NT2/D1 (cell line): Measurements from ENCODE around the gene COL18A1.

Experiments
- DNase-seq: peaks from one replicate; pipeline ENCODE4 v3.0.0-alpha.2; 2011; ENCODE audit warnings: low read depth, low spot score
- H3K27me3 ChIP-seq: 2 replicates; pipeline ENCODE4 v1.6.0; 2011; ENCODE audit warnings: mild to moderate bottlenecking; ENCODE audit not compliant: insufficient read length, insufficient read depth
- H3K36me3 ChIP-seq: 2 replicates; pipeline ENCODE4 v1.6.1; 2011; ENCODE audit warnings: mild to moderate bottlenecking, low read length, mixed read lengths; ENCODE audit not compliant: insufficient read depth, insufficient read length
- H3K4me1 ChIP-seq: 2 replicates; pipeline ENCODE4 v1.5.1; 2011; ENCODE audit not compliant: insufficient read depth, insufficient read length
- H3K4me3 ChIP-seq: 2 replicates; pipeline ENCODE4 v1.5.1; 2011; ENCODE audit warnings: low read depth; ENCODE audit not compliant: insufficient read length
- H3K9ac ChIP-seq: 2 replicates; pipeline ENCODE4 v1.6.0; 2011; ENCODE audit warnings: low read depth; ENCODE audit not compliant: insufficient read length
- H3K9me3 ChIP-seq: 2 replicates; pipeline ENCODE4 v1.5.1; 2011; ENCODE audit warnings: mild to moderate bottlenecking, low read length; ENCODE audit not compliant: insufficient read depth
- SUZ12 ChIP-seq: IDR thresholded peaks from 2 replicates; pipeline ENCODE4 v1.6.1; 2011; ENCODE audit not compliant: insufficient read length, insufficient read depth; ENCODE audit errors: extremely low read depth
- YY1 ChIP-seq: IDR thresholded peaks from 2 replicates; pipeline ENCODE4 v1.6.1; 2011; ENCODE audit not compliant: insufficient read length, insufficient read depth
- ZNF274 ChIP-seq: IDR thresholded peaks from 2 replicates; pipeline ENCODE4 v1.6.1; 2011; ENCODE audit warnings: mild to moderate bottlenecking, low read depth, low read length

Gene COL18A1

GRCh38 chr21:45508607-45509565 lies 103.9 kb downstream of the COL18A1 start:
- peaks cover 97% of the 10 kb centered on the region for H3K36me3 ChIP-seq
- no peak for DNase-seq
- H3K4me3 ChIP-seq, result no peak overlapping the region
- no peaks in the 10 kb centered on the region for H3K9me3 ChIP-seq
- no peaks in the 10 kb centered on the region for H3K27me3 ChIP-seq
- TF ChIP-seq SUZ12, result no peak
- TF ChIP-seq YY1, result no peak
- TF ChIP-seq ZNF274, result no peak
- H3K9ac ChIP-seq, result no peak overlapping the region
- H3K4me1 ChIP-seq, result peaks cover 26% of the 10 kb centered on the region

- Histone ChIP-seq H3K4me1 (peaks cover 23% of the 10 kb centered on the region), H3K9ac (no peak overlapping the region), H3K36me3 (peaks cover 97% of the 10 kb centered on the region), H3K27me3 (no peaks in the 10 kb centered on the region), H3K9me3 (no peaks in the 10 kb centered on the region), H3K4me3 (no peak overlapping the region)
- no peak for DNase-seq
- TF ChIP-seq YY1 (no peak), ZNF274 (no peak), SUZ12 (no peak)
Observed at GRCh38 chr21:45509566-45510465, 104.9 kb downstream of the COL18A1 start.

- peaks cover 27% of the 10 kb centered on the region for H3K4me1 ChIP-seq
- no peaks in the 10 kb centered on the region for H3K9me3 ChIP-seq
- no peak for DNase-seq
- peaks cover 96% of the 10 kb centered on the region for H3K36me3 ChIP-seq
- no peaks in the 10 kb centered on the region for H3K27me3 ChIP-seq
- no peak for TF ChIP-seq SUZ12
- no peak for TF ChIP-seq YY1
- TF ChIP-seq ZNF274, result no peak
- no peak overlapping the region for H3K9ac ChIP-seq
- H3K4me3 ChIP-seq, result no peak overlapping the region
Observed at GRCh38 chr21:45510466-45510955, 105.5 kb downstream of the COL18A1 start.

GRCh38 chr21:45511007-45511406 lies 106.0 kb downstream of the COL18A1 start:
- H3K9ac ChIP-seq, result no peak overlapping the region
- H3K27me3 ChIP-seq, result no peaks in the 10 kb centered on the region
- H3K9me3 ChIP-seq, result no peaks in the 10 kb centered on the region
- no peak overlapping the region for H3K4me3 ChIP-seq
- TF ChIP-seq SUZ12 (no peak), ZNF274 (no peak), YY1 (no peak)
- peaks cover 32% of the 10 kb centered on the region for H3K4me1 ChIP-seq
- DNase-seq, result no peak
- peaks cover 94% of the 10 kb centered on the region for H3K36me3 ChIP-seq

GRCh38 chr21:45511661-45512431 lies 106.9 kb downstream of the COL18A1 start:
- no peak for DNase-seq
- Histone ChIP-seq H3K9ac (peak overlapping the region; percentile 42), H3K36me3 (peaks cover 94% of the 10 kb centered on the region)

GRCh38 chr21:45512626-45513002 lies 107.6 kb downstream of the COL18A1 start:
- H3K36me3 ChIP-seq, result peaks cover 93% of the 10 kb centered on the region
- no peak for TF ChIP-seq YY1
- no peak for TF ChIP-seq ZNF274
- no peak for DNase-seq
- no peaks in the 10 kb centered on the region for H3K9me3 ChIP-seq
- no peak overlapping the region for H3K9ac ChIP-seq
- no peaks in the 10 kb centered on the region for H3K27me3 ChIP-seq
- peaks cover 34% of the 10 kb centered on the region for H3K4me1 ChIP-seq
- H3K4me3 ChIP-seq, result no peak overlapping the region

More at GRCh38 chr21:45511661-45512431, 106.9 kb downstream of the COL18A1 start:
- TF ChIP-seq SUZ12 (no peak), YY1 (no peak), ZNF274 (no peak)
- H3K27me3 ChIP-seq, result no peaks in the 10 kb centered on the region
- no peaks in the 10 kb centered on the region for H3K9me3 ChIP-seq
- H3K4me3 ChIP-seq, result no peak overlapping the region
- peaks cover 39% of the 10 kb centered on the region for H3K4me1 ChIP-seq
